ENCODE results near the gene COP1. TPM values are rescaled to one million over a fixed set of nuclear protein-coding genes. Genes with fewer than 3 reads are reported as not detected.

The COP1 gene
- total RNA-seq, 5 donors from 2014 or later (not counting 1 experiment from before 2014, with no cell fraction given), result 38.7 to 49.0 (median 42.4) TPM

DNA sequence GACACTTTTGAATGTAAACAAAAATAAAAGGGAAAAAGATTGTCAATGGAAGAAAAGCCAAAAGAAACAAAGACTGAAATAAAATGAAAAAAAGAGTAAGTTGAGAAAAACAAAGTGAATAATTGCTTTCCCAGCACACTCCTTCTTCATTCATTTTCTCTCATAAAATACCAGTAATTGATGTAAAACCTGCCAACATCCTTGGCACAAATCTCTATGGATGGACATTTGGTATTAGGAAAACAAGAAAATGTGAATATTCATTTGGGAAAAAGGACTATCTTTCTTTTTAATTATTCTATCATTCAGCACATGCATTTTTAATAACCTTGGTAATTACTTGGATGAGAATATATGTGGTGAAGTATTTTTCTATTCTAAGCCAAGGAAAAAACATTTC, 259.3 kb downstream of the COP1 start:
- Histone ChIP-seq H3K4me1 (ENCODE audit: control insufficient read depth in 1 of 2, extremely low read depth in 1 of 2, insufficient read depth in 2 of 2, low read length in 2 of 2) (no peaks in the 10 kb centered on the region), H3K27ac (ENCODE audit: low read length) (no peak overlapping the region), H3K36me3 (ENCODE audit: control insufficient read depth in 2 of 2, extremely low read depth in 1 of 2, insufficient read depth in 1 of 2, low read length in 1 of 2) (peaks cover 5 to 37% of the 10 kb centered on the region in 2 donors), H3K4me3 (ENCODE audit: control insufficient read depth in 1 of 2, extremely low read depth in 1 of 2, low read length in 1 of 2) (no peak overlapping the region), H3K9me3 (no peaks in the 10 kb centered on the region), H3K27me3 (replicated peaks in 1 of 2; ENCODE audit: control insufficient read depth in 2 of 2, extremely low read depth in 1 of 2, insufficient read depth in 2 of 2, low read length in 1 of 2) (no peaks in the 10 kb centered on the region)
- Mint-ChIP-seq H3K4me1 (no peaks in the 10 kb centered on the region), H3K27me3 (no peaks in the 10 kb centered on the region), H3K36me3 (peaks cover 66% of the 10 kb centered on the region), H3K4me3 (no peak overlapping the region), H3K9me3 (peaks cover 0 to 12% (median 2%) of the 10 kb centered on the region in 3 donors), H3K27ac (no peak overlapping the region)
- ATAC-seq (replicated peaks in 1 of 4), result no peak
- POLR2A ChIA-PET, result no interaction called here
- no peak for DNase-seq
- CTCF ChIA-PET, result interaction anchor here in 1 of 2 donors (0.7 kb wide), 1 partner anchor 773 kb away, joined by 5 read pairs; no protein-coding TSS in a partner anchor

DNA sequence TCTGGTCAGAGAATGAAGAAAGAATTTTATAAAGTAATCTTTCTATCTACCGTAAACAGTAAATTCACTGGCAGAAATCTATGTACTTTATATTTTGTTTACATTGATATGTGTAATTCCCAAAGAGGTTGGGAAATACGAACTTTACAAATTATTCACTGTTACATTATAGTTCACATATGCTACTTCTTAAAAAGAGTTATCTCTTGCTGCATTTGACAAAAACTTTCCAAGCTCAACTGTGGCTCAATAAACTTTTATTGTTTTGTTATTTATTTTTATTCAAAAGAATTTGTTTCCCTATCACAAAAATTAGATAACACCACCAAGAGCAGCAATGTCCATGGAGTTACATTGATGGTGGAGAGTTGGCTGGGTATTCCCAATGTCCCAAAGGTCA, 262.5 kb downstream of the COP1 start:
- no peaks in the 10 kb centered on the region for H3K4me1 ChIP-seq (ENCODE audit: control insufficient read depth in 1 of 2, extremely low read depth in 1 of 2, insufficient read depth in 2 of 2, low read length in 2 of 2)
- no peaks in the 10 kb centered on the region for H3K27me3 Mint-ChIP-seq
- ATAC-seq (replicated peaks in 1 of 4) (no peak), DNase-seq (no peak)
- no peaks in the 10 kb centered on the region for H3K27me3 ChIP-seq (replicated peaks in 1 of 2; ENCODE audit: control insufficient read depth in 2 of 2, extremely low read depth in 1 of 2, insufficient read depth in 2 of 2, low read length in 1 of 2)
- H3K4me3 Mint-ChIP-seq, result no peak overlapping the region
- no peaks in the 10 kb centered on the region for H3K4me1 Mint-ChIP-seq
- no peak overlapping the region for H3K4me3 ChIP-seq (ENCODE audit: control insufficient read depth in 1 of 2, extremely low read depth in 1 of 2, low read length in 1 of 2)
- H3K27ac ChIP-seq (ENCODE audit: low read length), result no peak overlapping the region
- no peaks in the 10 kb centered on the region for H3K9me3 ChIP-seq
- H3K36me3 ChIP-seq (ENCODE audit: control insufficient read depth in 2 of 2, extremely low read depth in 1 of 2, insufficient read depth in 1 of 2, low read length in 1 of 2), result peaks cover 5 to 46% of the 10 kb centered on the region in 2 donors
- peaks cover 0 to 9% (median 0%) of the 10 kb centered on the region in 3 donors for H3K9me3 Mint-ChIP-seq
- no CpG with 5 or more reads among the region's 2 CpGs for WGBS (ENCODE audit: insufficient coverage)
- ChIA-PET CTCF (no interaction called here), POLR2A (interaction anchor here in 1 of 2 donors (0.6 kb wide), 1 partner anchor 261 kb away, joined by 3 read pairs; no protein-coding TSS in a partner anchor)
- peaks cover 82% of the 10 kb centered on the region for H3K36me3 Mint-ChIP-seq
- H3K27ac Mint-ChIP-seq, result no peak overlapping the region

DNA sequence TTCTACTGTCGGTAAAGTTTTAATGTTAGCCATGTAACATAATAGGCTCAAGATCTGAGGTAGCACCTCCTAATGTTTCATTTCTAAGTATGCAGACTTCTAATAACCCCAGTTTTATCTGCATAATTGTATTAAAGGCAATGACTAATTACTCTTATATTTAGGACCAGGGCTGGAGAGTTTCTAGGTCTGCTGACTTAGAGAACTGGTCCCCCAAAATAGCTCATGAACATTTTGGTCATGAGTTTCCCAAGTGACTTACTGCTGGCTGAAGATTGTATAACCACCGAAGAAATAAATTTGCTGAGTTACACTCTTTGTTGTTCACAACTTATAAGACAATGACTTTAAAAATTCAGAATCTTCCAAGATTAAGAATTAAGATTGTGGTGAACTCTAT, 265.9 kb downstream of the COP1 start:
- H3K27me3 ChIP-seq (replicated peaks in 1 of 2; ENCODE audit: control insufficient read depth in 2 of 2, extremely low read depth in 1 of 2, insufficient read depth in 2 of 2, low read length in 1 of 2), result no peaks in the 10 kb centered on the region
- Mint-ChIP-seq H3K27me3 (no peaks in the 10 kb centered on the region), H3K4me3 (no peak overlapping the region), H3K27ac (no peak overlapping the region), H3K4me1 (no peaks in the 10 kb centered on the region), H3K9me3 (peaks cover 7 to 9% (median 9%) of the 10 kb centered on the region in 3 donors), H3K36me3 (peaks cover 78% of the 10 kb centered on the region)
- H3K36me3 ChIP-seq (ENCODE audit: control insufficient read depth in 2 of 2, extremely low read depth in 1 of 2, insufficient read depth in 1 of 2, low read length in 1 of 2), result peaks cover 6 to 27% of the 10 kb centered on the region in 2 donors
- ChIA-PET CTCF (interaction anchor here in 1 of 2 donors (0.7 kb wide), 1 partner anchor 9 kb away, joined by 3 read pairs; no protein-coding TSS in a partner anchor), POLR2A (no interaction called here)
- WGBS (ENCODE audit: insufficient coverage), result 100% methylated on average over 1 of the region's 2 CpGs
- H3K4me1 ChIP-seq (ENCODE audit: control insufficient read depth in 1 of 2, extremely low read depth in 1 of 2, insufficient read depth in 2 of 2, low read length in 2 of 2), result no peaks in the 10 kb centered on the region
- H3K27ac ChIP-seq (ENCODE audit: low read length), result no peak overlapping the region
- no peak for ATAC-seq (replicated peaks in 1 of 4)
- H3K9me3 ChIP-seq, result no peaks in the 10 kb centered on the region
- no peak overlapping the region for H3K4me3 ChIP-seq (ENCODE audit: control insufficient read depth in 1 of 2, extremely low read depth in 1 of 2, low read length in 1 of 2)
- no peak for DNase-seq

DNA sequence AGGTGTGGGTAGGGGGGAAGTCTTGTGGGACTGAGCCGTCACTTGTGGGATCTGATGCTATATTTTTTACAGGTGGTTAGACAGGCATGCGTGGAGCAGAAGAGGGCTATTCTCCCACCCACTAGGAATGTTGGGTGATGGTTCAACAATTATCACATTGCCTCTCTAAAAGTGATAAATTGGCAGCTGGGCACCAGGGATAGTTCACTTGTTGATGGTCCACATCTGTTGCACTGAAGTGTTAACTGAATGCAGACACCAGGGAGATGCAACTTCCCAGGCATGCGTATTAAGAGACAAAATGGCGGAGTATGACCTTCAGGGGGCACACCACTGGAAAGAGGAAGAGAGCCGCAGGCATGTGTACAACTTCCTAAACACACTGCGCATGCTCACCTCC, 270.4 kb downstream of the COP1 start:
- no peak overlapping the region for H3K27ac Mint-ChIP-seq
- H3K4me3 ChIP-seq (ENCODE audit: control insufficient read depth in 1 of 2, extremely low read depth in 1 of 2, low read length in 1 of 2), result no peak overlapping the region

DNA sequence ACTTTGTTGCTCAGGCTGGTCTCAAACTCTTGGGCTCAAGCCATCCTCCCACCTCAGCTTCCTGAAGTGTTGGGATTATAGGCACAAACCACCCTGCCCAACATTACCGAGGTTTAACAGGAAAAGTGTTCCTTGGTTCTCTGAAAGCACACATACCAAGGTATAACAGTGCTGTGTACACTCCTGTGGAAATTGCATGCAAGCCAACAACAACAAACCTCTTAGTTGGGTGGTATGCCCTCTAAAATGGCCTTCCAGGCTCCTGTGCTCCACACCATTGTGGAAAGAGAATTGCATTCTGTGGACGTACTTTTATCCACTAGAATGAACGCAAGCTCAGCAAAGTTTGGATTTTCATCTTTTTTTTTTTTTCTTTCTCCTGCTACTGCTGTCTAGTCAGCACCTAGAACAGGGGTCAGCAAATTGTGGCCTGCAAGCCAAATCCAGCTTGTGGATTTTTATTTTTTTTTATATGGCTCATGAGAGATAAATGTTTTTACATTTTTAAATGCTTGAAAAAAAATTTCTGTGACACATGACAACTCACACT, 271.4 kb downstream of the COP1 start:
- no peak overlapping the region for H3K4me3 Mint-ChIP-seq
- ATAC-seq (replicated peaks in 1 of 4), result no peak

More for the DNA sequence above, 270.4 kb downstream of the COP1 start:
- H3K4me1 Mint-ChIP-seq, result no peaks in the 10 kb centered on the region
- H3K9me3 Mint-ChIP-seq, result peaks cover 4 to 19% (median 14%) of the 10 kb centered on the region in 3 donors
- no peaks in the 10 kb centered on the region for H3K27me3 Mint-ChIP-seq
- H3K36me3 Mint-ChIP-seq, result peaks cover 69% of the 10 kb centered on the region
- no peak overlapping the region for H3K4me3 Mint-ChIP-seq
- no peaks in the 10 kb centered on the region for H3K4me1 ChIP-seq (ENCODE audit: control insufficient read depth in 1 of 2, extremely low read depth in 1 of 2, insufficient read depth in 2 of 2, low read length in 2 of 2)
- peaks cover 3 to 9% of the 10 kb centered on the region in 2 donors for H3K36me3 ChIP-seq (ENCODE audit: control insufficient read depth in 2 of 2, extremely low read depth in 1 of 2, insufficient read depth in 1 of 2, low read length in 1 of 2)
- DNase-seq (no peak), ATAC-seq (replicated peaks in 1 of 4) (no peak)
- no peak overlapping the region for H3K27ac ChIP-seq (ENCODE audit: low read length)
- no peaks in the 10 kb centered on the region for H3K9me3 ChIP-seq
- WGBS (ENCODE audit: insufficient coverage), result 100% methylated on average over 2 of the region's 6 CpGs
- CTCF ChIA-PET, result no interaction called here
- POLR2A ChIA-PET, result no interaction called here
- no peaks in the 10 kb centered on the region for H3K27me3 ChIP-seq (replicated peaks in 1 of 2; ENCODE audit: control insufficient read depth in 2 of 2, extremely low read depth in 1 of 2, insufficient read depth in 2 of 2, low read length in 1 of 2)

DNA sequence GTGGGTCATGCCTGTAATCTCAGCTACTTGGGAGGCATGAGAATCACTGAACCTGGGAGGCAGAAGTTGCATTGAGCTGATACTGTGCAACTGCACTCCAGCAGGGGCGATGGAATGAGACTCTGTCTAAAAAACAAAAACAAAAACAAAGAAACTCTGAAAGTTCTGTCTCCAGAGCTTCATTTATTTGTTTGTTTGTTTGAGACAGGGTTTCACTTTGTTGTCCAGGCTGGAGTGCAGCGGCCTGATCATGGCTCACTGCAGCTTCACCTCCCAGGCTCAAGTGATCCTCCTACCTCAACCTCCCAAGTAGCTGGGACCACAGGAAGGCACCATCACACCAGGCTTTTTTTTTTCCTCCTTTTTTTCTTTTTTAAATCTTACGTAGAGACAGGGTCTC, 271.9 kb downstream of the COP1 start:
- no peaks in the 10 kb centered on the region for H3K9me3 ChIP-seq
- CTCF ChIA-PET, result interaction anchor here in 1 of 2 donors (0.6 kb wide), 1 partner anchor 1421 kb away, joined by 7 read pairs; no protein-coding TSS in a partner anchor
- no peak overlapping the region for H3K27ac ChIP-seq (ENCODE audit: low read length)
- no peak overlapping the region for H3K27ac Mint-ChIP-seq
- DNase-seq (no peak), ATAC-seq (replicated peaks in 1 of 4) (no peak)
- peaks cover 3 to 25% (median 16%) of the 10 kb centered on the region in 3 donors for H3K9me3 Mint-ChIP-seq
- H3K36me3 Mint-ChIP-seq, result peaks cover 64% of the 10 kb centered on the region
- no CpG with 5 or more reads among the region's 3 CpGs for WGBS (ENCODE audit: insufficient coverage)
- peaks cover 2 to 3% of the 10 kb centered on the region in 2 donors for H3K36me3 ChIP-seq (ENCODE audit: control insufficient read depth in 2 of 2, extremely low read depth in 1 of 2, insufficient read depth in 1 of 2, low read length in 1 of 2)
- no peaks in the 10 kb centered on the region for H3K4me1 Mint-ChIP-seq
- no peak overlapping the region for H3K4me3 Mint-ChIP-seq
- no peaks in the 10 kb centered on the region for H3K4me1 ChIP-seq (ENCODE audit: control insufficient read depth in 1 of 2, extremely low read depth in 1 of 2, insufficient read depth in 2 of 2, low read length in 2 of 2)
- POLR2A ChIA-PET, result no interaction called here
- H3K4me3 ChIP-seq (ENCODE audit: control insufficient read depth in 1 of 2, extremely low read depth in 1 of 2, low read length in 1 of 2), result no peak overlapping the region
- H3K27me3 ChIP-seq (replicated peaks in 1 of 2; ENCODE audit: control insufficient read depth in 2 of 2, extremely low read depth in 1 of 2, insufficient read depth in 2 of 2, low read length in 1 of 2), result no peaks in the 10 kb centered on the region
- H3K27me3 Mint-ChIP-seq, result no peaks in the 10 kb centered on the region

More for the DNA sequence above, 271.4 kb downstream of the COP1 start:
- Histone ChIP-seq H3K4me1 (ENCODE audit: control insufficient read depth in 1 of 2, extremely low read depth in 1 of 2, insufficient read depth in 2 of 2, low read length in 2 of 2) (no peaks in the 10 kb centered on the region), H3K27me3 (replicated peaks in 1 of 2; ENCODE audit: control insufficient read depth in 2 of 2, extremely low read depth in 1 of 2, insufficient read depth in 2 of 2, low read length in 1 of 2) (no peaks in the 10 kb centered on the region), H3K4me3 (ENCODE audit: control insufficient read depth in 1 of 2, extremely low read depth in 1 of 2, low read length in 1 of 2) (no peak overlapping the region), H3K9me3 (no peaks in the 10 kb centered on the region), H3K36me3 (ENCODE audit: control insufficient read depth in 2 of 2, extremely low read depth in 1 of 2, insufficient read depth in 1 of 2, low read length in 1 of 2) (peaks cover 2 to 3% of the 10 kb centered on the region in 2 donors), H3K27ac (ENCODE audit: low read length) (no peak overlapping the region)
- no peak overlapping the region for H3K27ac Mint-ChIP-seq
- no peak for DNase-seq
- ChIA-PET CTCF (interaction anchor here in 1 of 2 donors (0.6 kb wide), 1 partner anchor 1422 kb away, joined by 7 read pairs; no protein-coding TSS in a partner anchor), POLR2A (no interaction called here)
- 59% methylated on average over 3 of the region's 3 CpGs for WGBS (ENCODE audit: insufficient coverage)
- no peaks in the 10 kb centered on the region for H3K4me1 Mint-ChIP-seq
- peaks cover 67% of the 10 kb centered on the region for H3K36me3 Mint-ChIP-seq
- no peaks in the 10 kb centered on the region for H3K27me3 Mint-ChIP-seq
- peaks cover 2 to 25% (median 15%) of the 10 kb centered on the region in 3 donors for H3K9me3 Mint-ChIP-seq
